Transverse colon (tissue), 4 donors: ENCODE results near the gene COX8A.

Experiments used
- EP300 ChIP-seq: sonication (generic); formaldehyde crosslinking; IDR thresholded peaks from one replicate; pipeline ENCODE4 v1.6.1; 2017; ENCODE audit warnings: antibody characterized with exemption, low read depth
- POLR2A ChIP-seq: fragments of 450-650 bp; IDR thresholded peaks from one replicate; pipeline ENCODE4 v1.6.1; 2016; ENCODE audit warnings: antibody characterized with exemption, mild to moderate bottlenecking, moderate library complexity
- POLR2AphosphoS5 ChIP-seq, 3 donors: sonication (generic); formaldehyde crosslinking; IDR thresholded peaks; one replicate each; pipeline ENCODE4 v1.6.1; 2016; ENCODE audit warnings: antibody characterized with exemption in 3 of 3
- TF ChIP-seq, protein P1 (sequence below), 5 experiments: fragments of 200-600 bp in 3 of 5; fragments of 450-650 bp in 2 of 5; sonication (generic) in 3 of 5; IDR thresholded peaks; 1 replicate in 2 of 5; 2 replicates in 3 of 5; pipeline ENCODE4 v1.5.1; 2016 to 2017; ENCODE audit warnings: antibody characterized with exemption in 5 of 5, inconsistent platforms in 3 of 5, mild to moderate bottlenecking in 2 of 5, moderate library complexity in 1 of 5

DNA sequence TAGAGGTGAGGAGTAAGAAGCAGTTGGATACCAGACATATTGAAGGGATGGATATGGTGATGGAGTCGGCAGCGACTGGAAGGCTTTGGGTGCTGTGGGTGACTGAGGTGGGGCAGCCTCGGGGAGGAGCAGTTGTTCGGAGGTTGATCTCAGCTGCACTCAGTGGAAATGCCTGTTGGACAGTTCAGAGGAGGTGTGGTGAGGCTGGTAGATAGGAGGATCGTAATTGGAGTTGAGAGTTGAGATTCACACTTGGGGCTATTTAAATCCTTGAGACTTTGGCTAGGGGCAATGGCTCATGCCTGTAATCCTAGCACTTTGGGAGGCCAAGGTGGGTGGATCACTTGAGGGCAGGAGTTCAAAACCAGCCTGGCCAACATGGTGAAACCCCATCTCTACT is 18.7 kb downstream of the COX8A start:
- TF ChIP-seq, protein P1, sequence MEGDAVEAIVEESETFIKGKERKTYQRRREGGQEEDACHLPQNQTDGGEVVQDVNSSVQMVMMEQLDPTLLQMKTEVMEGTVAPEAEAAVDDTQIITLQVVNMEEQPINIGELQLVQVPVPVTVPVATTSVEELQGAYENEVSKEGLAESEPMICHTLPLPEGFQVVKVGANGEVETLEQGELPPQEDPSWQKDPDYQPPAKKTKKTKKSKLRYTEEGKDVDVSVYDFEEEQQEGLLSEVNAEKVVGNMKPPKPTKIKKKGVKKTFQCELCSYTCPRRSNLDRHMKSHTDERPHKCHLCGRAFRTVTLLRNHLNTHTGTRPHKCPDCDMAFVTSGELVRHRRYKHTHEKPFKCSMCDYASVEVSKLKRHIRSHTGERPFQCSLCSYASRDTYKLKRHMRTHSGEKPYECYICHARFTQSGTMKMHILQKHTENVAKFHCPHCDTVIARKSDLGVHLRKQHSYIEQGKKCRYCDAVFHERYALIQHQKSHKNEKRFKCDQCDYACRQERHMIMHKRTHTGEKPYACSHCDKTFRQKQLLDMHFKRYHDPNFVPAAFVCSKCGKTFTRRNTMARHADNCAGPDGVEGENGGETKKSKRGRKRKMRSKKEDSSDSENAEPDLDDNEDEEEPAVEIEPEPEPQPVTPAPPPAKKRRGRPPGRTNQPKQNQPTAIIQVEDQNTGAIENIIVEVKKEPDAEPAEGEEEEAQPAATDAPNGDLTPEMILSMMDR (IDR thresholded peaks at IDR 0.05), result no peak
- no peak for TF ChIP-seq POLR2AphosphoS5 (IDR thresholded peaks at IDR 0.05)
- TF ChIP-seq POLR2A, result no peak
- no peak for TF ChIP-seq EP300
